AG09309 (cell line): ENCODE results near the gene UGT1A10.

Experiments
- DNase-seq: peaks from one replicate; pipeline ENCODE4 v3.0.0-alpha.2; 2010; ENCODE audit warnings: low read depth
- H3K4me3 ChIP-seq: 2 replicates; pipeline ENCODE4 v1.5.1; 2011; ENCODE audit warnings: mild to moderate bottlenecking, low read depth, low read length, moderate library complexity; ENCODE audit not compliant: control insufficient read depth
- TF ChIP-seq, protein P1 (sequence below): IDR thresholded peaks from 2 replicates; pipeline ENCODE4 v1.5.1; 2011; ENCODE audit warnings: mild to moderate bottlenecking, low read depth, low read length, inconsistent platforms; ENCODE audit not compliant: insufficient read depth, control insufficient read depth; ENCODE audit errors: missing control alignments

UGT1A10 gene

DNA sequence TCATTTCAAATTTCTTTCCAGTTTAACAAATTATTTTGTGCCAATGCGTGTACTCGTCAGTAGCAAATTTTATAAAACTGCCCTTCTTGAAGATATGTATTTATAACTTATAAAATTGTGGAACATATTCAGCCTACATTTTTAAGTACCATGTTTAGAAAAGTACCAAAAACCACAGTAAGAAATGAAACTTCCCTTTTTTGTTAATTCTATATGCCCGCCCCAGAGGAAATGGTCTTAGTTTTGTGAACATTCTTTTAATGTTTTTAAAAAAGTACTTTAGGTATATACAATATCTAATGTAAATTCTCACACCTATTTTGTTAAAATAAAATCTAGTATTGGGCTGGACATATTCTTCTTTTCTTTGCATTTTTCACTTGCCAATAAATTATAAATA, 36.6 kb downstream of the UGT1A10 start:
- H3K4me3 ChIP-seq = no peak overlapping the region
- DNase-seq = no peak
- TF ChIP-seq, protein P1, sequence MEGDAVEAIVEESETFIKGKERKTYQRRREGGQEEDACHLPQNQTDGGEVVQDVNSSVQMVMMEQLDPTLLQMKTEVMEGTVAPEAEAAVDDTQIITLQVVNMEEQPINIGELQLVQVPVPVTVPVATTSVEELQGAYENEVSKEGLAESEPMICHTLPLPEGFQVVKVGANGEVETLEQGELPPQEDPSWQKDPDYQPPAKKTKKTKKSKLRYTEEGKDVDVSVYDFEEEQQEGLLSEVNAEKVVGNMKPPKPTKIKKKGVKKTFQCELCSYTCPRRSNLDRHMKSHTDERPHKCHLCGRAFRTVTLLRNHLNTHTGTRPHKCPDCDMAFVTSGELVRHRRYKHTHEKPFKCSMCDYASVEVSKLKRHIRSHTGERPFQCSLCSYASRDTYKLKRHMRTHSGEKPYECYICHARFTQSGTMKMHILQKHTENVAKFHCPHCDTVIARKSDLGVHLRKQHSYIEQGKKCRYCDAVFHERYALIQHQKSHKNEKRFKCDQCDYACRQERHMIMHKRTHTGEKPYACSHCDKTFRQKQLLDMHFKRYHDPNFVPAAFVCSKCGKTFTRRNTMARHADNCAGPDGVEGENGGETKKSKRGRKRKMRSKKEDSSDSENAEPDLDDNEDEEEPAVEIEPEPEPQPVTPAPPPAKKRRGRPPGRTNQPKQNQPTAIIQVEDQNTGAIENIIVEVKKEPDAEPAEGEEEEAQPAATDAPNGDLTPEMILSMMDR = no peak

DNA sequence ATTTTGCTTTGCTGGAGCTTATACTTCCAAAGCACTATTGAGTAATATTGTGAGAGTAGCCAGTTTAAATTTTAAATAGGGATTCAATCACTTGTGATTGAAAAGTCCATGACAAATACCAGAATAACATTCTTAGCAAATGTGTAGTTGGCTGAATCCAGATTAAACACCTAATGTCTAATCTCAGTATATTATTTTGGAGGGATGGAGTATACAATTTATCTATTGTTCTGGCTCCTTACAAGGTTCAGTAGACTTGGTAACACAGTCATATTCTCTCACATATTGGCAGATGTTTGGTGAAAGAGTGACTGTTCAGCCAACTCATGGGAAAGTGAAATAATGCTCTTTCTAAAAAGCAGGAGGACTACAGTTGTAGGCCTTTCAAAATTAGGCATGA, 37.6 kb downstream of the UGT1A10 start:
- H3K4me3 ChIP-seq = no peak overlapping the region
- no peak for DNase-seq
- TF ChIP-seq, protein P1 = no peak

DNA sequence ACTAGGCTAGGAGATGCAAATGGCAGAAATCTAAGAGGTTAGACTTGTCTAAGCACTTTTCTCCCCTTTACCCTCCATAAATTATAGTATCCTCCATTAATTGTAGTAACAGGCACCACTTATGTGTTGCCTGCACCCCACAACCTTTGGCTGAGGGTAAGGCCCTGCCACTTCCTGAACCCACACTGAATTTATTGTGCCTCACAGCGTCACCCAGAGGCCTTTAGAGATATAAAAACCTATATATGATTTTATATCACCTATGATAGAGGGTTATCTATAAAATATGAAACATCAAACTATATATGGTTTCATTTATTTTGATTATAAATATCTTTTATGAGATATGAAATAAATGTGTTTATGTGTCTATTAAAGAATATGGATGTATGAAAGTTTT, 38.1 kb downstream of the UGT1A10 start:
- TF ChIP-seq, protein P1 = no peak

DNA sequence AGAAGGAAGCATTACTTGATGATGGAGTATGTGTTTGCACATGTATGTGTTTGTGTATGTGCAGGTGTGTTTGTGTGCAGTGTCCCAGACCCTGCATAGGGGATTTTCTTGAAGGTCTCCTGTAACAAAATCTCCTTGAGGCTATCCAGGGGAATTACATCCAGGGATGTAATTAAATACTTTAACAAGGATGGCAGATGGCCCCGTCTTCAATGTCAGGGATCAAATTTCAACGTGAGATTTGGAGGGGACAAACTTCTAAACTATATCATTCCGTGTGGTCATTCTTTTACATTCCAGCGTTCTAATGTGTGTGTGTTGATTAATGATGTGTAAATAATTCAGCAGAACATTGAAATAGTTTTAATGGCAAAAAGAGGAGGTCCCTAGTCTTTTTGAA, 38.7 kb downstream of the UGT1A10 start:
- DNase-seq = no peak
- TF ChIP-seq, protein P1 = no peak

More for the DNA sequence above, 38.1 kb downstream of the UGT1A10 start:
- no peak for DNase-seq
- H3K4me3 ChIP-seq = no peak overlapping the region

DNA sequence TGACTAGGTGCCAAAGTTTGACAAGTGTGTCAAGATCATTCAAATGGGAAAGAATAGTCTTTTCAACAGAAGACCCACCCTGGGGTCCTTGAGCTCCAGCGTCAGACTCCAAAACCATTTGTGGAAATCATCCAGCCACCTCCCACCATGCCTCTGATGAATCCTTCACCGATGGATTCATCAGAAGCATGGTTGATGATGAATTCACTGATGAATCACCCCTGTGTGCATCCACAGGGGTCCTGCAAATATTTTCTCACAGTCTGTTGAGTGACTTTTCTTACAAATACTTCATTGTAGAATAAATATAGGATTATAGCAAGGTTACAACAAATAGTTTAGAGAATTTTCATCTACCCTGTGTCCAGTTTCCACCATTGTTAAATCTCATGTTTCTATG, 39.8 kb downstream of the UGT1A10 start:
- TF ChIP-seq, protein P1 = no peak
- no peak for DNase-seq
- H3K4me3 ChIP-seq = no peak overlapping the region

More for the DNA sequence above, 38.7 kb downstream of the UGT1A10 start:
- no peak overlapping the region for H3K4me3 ChIP-seq

DNA sequence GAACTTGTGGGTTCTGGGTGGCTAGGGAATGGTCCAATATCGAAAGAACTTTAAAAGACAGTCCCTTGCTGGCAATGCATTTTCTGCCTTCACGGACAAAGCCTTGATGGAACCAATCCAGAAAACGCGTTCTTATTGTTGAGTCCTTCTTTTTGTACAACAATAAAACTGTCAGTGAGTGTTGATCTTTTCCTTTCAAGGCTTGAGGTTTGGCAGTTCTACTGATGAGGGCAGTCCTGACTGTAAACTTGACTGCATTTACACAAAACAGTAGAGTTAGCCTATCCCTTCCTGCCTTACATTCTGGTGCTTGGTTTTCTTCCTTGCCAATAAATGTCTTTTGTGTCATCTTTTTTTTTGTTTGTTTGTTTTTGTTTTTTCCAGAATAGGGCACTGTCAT, 42.9 kb downstream of the UGT1A10 start:
- no peak overlapping the region for H3K4me3 ChIP-seq
- TF ChIP-seq, protein P1 = no peak
- no peak for DNase-seq
